GM12801 (cell line): ENCODE measurements around the gene ARHGEF40.

Experiments
- CTCF ChIP-seq: IDR thresholded peaks from one replicate; pipeline ENCODE4 v1.5.1; 2011; ENCODE audit warnings: control low read depth; ENCODE audit not compliant: insufficient read length; ENCODE audit errors: extremely low read depth

ARHGEF40 gene

DNA sequence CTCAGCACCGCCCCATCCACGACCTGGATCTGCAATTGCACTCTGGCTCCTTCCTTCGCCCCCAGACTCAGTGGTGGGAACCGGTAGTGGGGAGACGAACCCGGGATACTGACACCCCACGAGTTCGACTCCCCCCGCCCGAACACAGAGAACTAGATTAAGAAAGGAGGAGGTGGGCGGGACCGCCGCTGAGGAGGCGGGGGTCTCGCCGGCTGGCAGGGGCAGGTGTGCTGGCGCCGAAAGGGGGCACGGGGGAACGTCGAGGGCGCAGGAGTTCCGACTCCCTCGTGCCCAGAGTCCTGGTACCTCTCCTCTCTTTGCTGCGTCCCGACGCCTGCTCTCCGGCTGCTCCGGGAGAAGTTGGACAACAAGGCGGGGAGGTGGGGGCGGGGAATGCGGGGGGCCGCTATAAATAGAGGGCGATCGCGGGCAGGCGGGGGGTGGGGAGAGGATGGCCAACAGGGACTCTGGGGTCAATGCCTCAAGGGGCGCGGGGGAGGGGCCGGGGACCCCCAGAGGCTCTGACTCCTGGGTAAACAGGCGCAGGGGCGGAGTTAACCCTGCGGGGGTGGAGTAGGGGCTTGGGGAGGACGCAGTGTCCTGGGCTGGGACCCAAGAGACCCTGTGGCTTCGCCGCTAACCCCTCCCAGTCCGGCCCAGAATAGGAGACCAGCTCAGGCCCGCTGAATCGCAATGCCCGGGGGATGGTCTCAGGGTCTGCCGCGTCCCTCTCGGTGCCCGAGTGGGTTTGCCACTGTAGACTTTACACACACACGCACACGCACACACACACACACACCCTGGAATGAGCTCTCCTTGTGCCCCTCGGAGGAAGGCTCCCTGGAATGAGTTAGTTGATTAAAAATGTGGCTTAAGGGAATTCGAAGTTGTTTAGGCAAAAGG is 44.5 kb upstream of the ARHGEF40 start:
- no peak for TF ChIP-seq CTCF

GRCh38 chr14:21026274-21026987 is 43.7 kb upstream of the ARHGEF40 start:
- no peak for TF ChIP-seq CTCF

- TF ChIP-seq CTCF: no peak
These were observed 43.2 kb upstream of the ARHGEF40 start for GRCh38 chr14:21026988-21027315.

DNA sequence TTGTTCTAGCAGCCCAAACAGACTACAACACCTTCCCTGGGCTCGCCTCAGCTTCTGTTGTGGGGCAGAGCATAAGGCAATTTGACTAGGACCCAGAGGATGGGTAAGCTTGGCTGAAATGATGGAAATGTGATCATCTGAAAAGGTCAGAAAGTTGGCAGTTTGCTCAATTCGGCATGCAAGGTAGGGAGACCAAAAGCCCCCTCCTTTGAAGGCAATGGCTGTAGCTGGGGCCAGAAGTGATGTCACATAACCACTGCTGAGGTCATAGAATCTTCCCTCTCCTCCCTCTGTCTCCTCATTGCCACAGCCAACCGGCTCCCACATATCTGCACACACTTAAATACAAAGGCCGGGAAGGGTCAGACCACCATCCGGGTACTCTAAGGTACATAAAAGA is 40.2 kb upstream of the ARHGEF40 start, which contains the start of gene TPPP2:
Gene TPPP2, plus strand, starts transcription at position 301 of the 400 bp plus-strand sequence. CDS start 365 bp downstream, outside the sequence.
- no peak for TF ChIP-seq CTCF

GRCh38 chr14:21030531-21030930 is 39.6 kb upstream of the ARHGEF40 start:
- no peak for TF ChIP-seq CTCF

DNA sequence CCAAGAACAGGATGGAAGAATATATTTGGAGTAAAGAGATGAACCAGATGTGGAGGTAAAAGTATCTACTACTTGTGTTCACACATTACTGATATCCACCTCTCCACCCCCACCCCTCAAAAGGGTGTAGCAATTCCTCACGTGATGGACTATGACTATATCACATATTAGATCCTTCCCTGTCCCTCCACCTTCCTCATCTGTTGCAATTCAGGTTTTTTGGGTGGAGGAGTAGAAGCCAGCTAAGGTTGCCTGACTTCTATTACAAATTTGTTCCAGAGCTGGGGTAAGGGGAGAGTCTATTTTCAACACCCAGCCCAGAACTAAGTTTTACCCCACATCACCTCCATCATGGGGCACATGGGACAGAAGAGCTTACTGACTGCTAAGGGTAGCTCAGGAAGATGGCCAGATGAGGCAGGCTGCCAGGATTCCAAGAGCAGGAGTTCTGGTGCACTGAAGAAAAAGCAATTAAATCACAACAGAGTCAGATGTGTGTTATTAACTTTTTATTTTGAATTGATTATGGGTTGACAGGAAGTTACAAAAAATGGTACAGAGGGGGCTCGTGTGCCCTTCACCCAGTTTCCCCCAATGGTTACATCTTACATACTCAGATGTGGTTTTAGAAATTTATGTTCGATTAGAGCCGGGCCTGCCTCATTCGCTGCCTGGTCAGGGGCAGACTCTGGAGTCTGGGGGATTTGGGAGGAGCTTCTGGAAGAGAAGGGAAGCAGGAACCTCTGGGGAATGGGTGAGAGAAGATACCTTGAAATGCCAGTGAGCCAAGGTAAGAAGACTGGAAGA is 37.6 kb upstream of the ARHGEF40 start:
- TF ChIP-seq CTCF: no peak

DNA sequence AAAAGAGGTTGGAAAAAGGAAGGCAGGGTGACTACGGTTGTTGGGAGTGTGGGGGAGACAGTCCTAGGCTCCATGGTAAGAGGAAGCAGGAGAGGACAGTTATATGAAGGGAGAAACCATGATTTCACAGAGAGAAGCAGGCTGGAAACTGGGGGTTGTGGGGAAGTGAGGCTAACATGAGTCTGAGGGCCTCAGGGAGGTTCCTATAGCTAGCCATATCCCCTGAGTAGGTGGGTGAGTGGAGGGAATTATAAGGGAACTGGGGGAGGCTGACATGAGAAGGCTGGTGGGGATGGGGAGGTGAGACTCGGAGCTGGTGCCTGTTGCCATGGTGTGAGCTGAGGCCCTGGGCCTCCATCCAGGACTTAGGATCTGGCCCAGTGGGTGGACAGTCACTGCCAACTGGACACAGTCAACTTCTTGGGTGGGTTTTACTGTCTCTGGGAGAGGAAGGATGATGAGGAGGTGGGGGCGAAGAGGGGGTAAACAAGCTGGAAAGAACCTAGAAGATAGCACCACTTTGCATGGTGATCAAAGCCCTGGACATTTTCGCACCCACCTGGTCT is 36.9 kb upstream of the ARHGEF40 start:
- no peak for TF ChIP-seq CTCF
